ENCODE measurements around the gene FPR1.
"Not testable (repeated sequence)": the region's sequence is repeated elsewhere in the genome, so short reads cannot be mapped to it uniquely, and the experiment has no call there.

DNA sequence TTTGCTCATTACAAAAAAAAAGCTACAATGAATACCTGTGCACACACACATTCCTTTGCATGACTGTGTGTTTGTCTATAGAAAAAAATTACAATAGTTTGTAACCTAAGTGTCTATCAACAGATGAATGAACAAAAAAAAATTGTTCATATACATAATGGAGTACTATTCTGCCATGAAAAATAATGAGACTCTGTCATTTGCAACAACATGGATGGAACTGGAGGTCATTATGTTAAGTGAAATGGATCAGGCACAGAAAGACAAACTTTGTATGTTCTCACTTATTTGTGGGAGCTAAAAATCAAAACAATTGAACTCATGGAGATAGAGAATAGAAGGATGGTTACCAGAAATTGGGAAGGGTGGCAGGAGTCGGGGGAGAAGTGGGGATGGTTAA, 24.9 kb upstream of the FPR1 start:
- not testable (repeated sequence) for TF ChIP-seq POLR2AphosphoS5 (IDR thresholded peaks at IDR 0.05; ENCODE audit: insufficient read depth in 1 of 2, low read depth in 1 of 2); CTCF (IDR thresholded peaks at IDR 0.05)

All from vagina (tissue), 2 donors.